PFSK-1 (cell line): ENCODE measurements around the gene AJM1.

Source experiments
- FOXP2 ChIP-seq: optimal IDR thresholded peaks from 2 replicates; pipeline ENCODE3; 2011; ENCODE audit warnings: borderline replicate concordance, control low read depth, inconsistent platforms; ENCODE audit not compliant: insufficient read depth; ENCODE audit errors: extremely low read length, extremely low read depth
- POLR2AphosphoS5 ChIP-seq: IDR thresholded peaks from 2 replicates; pipeline ENCODE4 v1.6.1; 2012; ENCODE audit warnings: low read depth, mild to moderate bottlenecking, control low read depth, low read length, moderate library complexity
- SIN3A ChIP-seq: IDR thresholded peaks from 2 replicates; pipeline ENCODE4 v1.6.1; 2012; ENCODE audit warnings: mild to moderate bottlenecking, low read length, moderate library complexity, borderline replicate concordance; ENCODE audit not compliant: insufficient read depth
- TAF1 ChIP-seq: IDR thresholded peaks from 2 replicates; pipeline ENCODE4 v1.6.1; 2012; ENCODE audit warnings: low read length, control low read depth, borderline replicate concordance; ENCODE audit not compliant: insufficient read depth
- TF ChIP-seq, protein P1 (sequence below), 2 experiments: IDR thresholded peaks; 2 replicates each; pipeline versions ENCODE4 v1.6.1 to v1.8.0; 2011 to 2012; ENCODE audit warnings: low read depth in 2 of 2, low read length in 2 of 2, control low read depth in 1 of 2, inconsistent platforms in 1 of 2, mild to moderate bottlenecking in 1 of 2, moderate library complexity in 1 of 2; ENCODE audit not compliant: insufficient read depth in 1 of 2

Gene AJM1

DNA sequence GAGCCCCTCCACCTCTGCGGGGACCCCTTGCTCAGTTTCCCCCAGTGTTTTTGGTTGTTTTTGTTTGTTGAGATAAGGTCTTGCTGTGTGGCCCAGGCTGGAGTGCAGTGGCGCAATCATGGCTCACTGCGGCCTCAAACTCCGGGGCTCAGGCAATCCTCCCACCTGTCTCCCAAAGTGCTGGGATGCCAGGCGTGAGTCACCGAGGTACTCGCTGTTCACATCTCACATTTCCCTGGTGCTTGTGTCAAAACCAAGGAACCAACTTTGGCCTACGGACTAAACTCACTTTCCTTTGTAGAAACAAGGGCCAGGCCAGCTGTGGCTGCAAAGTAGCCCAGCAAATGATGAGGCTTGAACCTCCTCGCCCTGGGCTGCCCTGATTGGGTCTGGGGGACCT is 9.7 kb upstream of the AJM1 start:
- TF ChIP-seq FOXP2: no peak
- TF ChIP-seq TAF1: no peak
- TF ChIP-seq, protein P1, sequence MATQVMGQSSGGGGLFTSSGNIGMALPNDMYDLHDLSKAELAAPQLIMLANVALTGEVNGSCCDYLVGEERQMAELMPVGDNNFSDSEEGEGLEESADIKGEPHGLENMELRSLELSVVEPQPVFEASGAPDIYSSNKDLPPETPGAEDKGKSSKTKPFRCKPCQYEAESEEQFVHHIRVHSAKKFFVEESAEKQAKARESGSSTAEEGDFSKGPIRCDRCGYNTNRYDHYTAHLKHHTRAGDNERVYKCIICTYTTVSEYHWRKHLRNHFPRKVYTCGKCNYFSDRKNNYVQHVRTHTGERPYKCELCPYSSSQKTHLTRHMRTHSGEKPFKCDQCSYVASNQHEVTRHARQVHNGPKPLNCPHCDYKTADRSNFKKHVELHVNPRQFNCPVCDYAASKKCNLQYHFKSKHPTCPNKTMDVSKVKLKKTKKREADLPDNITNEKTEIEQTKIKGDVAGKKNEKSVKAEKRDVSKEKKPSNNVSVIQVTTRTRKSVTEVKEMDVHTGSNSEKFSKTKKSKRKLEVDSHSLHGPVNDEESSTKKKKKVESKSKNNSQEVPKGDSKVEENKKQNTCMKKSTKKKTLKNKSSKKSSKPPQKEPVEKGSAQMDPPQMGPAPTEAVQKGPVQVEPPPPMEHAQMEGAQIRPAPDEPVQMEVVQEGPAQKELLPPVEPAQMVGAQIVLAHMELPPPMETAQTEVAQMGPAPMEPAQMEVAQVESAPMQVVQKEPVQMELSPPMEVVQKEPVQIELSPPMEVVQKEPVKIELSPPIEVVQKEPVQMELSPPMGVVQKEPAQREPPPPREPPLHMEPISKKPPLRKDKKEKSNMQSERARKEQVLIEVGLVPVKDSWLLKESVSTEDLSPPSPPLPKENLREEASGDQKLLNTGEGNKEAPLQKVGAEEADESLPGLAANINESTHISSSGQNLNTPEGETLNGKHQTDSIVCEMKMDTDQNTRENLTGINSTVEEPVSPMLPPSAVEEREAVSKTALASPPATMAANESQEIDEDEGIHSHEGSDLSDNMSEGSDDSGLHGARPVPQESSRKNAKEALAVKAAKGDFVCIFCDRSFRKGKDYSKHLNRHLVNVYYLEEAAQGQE (IDR thresholded peaks at IDR 0.05; ENCODE audit: insufficient read depth in 1 of 2, low read depth in 2 of 2, low read length in 2 of 2): no peak
- no peak for TF ChIP-seq SIN3A
- no peak for TF ChIP-seq POLR2AphosphoS5

DNA sequence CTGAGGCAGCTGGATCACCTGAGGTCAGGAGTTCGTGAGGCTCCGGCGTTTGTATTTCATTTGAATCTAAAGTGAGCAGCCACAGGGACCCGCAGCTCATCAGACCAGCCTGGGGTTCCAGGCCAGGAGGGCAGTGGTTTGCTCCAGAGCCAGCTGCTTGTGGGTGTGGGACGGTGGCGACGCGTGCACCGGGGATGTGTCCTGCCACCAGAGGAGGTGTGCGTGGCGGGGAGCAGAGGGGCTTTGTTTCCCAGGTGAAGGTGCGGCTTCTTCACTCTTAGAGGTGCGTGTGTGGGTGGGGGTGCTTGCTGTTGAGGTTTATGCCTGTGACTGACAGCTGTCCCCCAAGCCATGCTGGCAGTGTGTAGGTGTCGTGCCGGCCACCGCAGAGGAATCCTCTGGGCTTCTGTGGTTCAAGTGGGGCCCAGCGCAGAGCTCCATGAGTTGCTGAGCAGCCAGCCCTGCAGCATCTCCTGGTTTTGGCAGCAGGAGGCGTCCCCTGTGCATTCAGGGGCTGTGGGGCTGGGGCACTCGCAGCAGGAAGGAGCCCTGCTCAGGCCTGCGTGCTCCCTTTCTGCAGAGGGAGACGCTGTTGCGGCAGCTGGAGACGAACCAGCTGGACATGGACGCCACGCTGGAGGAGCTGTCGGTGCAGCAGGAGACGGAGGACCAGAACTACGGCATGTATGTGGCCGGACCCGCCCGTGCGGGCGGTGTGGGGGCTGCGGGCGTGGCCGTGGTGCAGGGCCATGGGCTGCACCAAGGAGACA is 6.9 kb upstream of the AJM1 start:
- TF ChIP-seq SIN3A: no peak
- no peak for TF ChIP-seq TAF1
- TF ChIP-seq FOXP2: no peak
- TF ChIP-seq, protein P1 (IDR thresholded peaks at IDR 0.05; ENCODE audit: insufficient read depth in 1 of 2, low read depth in 2 of 2, low read length in 2 of 2): no peak
- TF ChIP-seq POLR2AphosphoS5: no peak

DNA sequence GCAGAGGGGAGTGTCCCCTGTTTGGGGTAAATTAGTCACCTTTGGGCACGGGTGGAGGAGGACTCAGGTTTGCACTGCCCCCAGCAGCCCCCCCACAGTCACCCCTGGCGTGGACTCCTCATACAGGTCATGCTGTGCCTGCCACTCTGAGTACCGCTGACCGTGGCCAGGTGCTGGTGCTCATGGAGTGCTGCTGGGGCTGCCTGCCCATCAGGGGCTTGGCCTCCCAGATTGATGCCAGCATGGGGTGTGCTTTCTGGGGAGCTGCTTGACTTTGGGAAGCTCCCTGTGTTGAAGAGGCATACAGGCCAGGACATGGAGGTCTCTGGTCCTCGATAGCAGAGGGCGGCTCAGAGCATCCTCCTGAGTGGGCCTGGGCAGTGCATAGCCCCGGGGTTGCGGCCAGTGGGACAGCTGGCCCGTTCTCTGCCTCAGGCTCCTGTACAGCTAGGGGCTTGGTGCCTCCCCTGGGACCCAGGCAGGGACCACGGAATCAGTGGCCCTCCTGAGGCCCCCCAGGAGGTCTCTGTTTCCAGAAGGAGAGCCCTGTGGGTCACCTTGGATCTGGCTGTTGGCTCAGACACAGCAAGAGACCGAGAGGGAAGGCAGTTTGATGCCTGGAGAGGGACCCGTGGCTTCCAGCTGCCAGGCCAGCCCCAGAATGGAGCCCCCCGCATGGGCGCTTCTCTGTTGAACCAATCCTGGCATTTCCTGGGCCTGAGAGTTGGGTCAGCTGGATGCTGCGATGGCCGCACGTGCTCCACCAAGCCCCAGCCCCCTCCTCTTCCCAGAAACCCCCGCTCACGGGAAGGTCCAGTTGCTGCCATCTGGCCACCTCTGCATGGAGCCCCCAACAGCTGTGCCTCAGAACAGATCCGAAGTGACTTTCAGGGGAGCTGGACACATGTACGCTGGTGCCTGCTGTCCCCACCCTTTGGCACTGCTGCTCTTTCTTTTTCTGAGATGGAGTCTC is 6.1 kb upstream of the AJM1 start:
- TF ChIP-seq TAF1 (no peak), FOXP2 (no peak), POLR2AphosphoS5 (no peak), SIN3A (no peak)
- TF ChIP-seq, protein P1 (IDR thresholded peaks at IDR 0.05; ENCODE audit: insufficient read depth in 1 of 2, low read depth in 2 of 2, low read length in 2 of 2): no peak

DNA sequence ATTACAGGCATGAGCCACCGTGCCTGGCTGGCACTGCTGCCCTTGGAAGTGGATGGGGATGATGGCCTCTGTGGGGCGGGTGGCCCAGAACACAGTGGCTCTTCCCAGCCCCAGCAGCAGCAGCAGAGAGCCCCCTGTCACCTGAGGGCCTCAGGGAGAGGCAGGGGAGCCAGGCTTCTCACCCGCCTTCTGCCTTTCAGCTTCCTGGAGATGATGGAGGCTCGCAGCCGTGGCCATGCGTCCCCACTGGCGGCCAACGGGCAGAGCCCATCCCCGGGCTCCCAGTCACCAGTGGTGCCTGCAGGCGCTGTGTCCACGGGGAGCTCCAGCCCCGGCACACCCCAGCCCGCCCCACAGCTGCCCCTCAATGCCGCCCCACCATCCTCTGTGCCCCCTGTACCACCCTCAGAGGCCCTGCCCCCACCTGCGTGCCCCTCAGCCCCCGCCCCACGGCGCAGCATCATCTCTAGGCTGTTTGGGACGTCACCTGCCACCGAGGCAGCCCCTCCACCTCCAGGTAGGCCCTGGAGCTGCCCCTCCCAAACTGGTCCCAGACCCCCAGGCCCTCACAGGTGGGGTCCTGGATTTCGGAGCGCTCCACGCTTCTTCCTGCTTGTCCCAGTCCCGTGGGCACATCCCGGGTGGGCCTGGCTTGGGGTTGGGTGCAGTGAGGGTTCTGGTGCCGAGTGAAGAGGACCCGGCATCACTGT is 5.0 kb upstream of the AJM1 start:
- TF ChIP-seq, protein P1 (IDR thresholded peaks at IDR 0.05; ENCODE audit: insufficient read depth in 1 of 2, low read depth in 2 of 2, low read length in 2 of 2): no peak
- TF ChIP-seq POLR2AphosphoS5: no peak
- no peak for TF ChIP-seq SIN3A
- TF ChIP-seq FOXP2: no peak
- TF ChIP-seq TAF1: no peak
